Measurements from ENCODE around the gene ZSWIM8.
"Not testable (repeated sequence)": the region's sequence is repeated elsewhere in the genome, so short reads cannot be mapped to it uniquely, and the experiment has no call there.

The ZSWIM8 gene

DNA sequence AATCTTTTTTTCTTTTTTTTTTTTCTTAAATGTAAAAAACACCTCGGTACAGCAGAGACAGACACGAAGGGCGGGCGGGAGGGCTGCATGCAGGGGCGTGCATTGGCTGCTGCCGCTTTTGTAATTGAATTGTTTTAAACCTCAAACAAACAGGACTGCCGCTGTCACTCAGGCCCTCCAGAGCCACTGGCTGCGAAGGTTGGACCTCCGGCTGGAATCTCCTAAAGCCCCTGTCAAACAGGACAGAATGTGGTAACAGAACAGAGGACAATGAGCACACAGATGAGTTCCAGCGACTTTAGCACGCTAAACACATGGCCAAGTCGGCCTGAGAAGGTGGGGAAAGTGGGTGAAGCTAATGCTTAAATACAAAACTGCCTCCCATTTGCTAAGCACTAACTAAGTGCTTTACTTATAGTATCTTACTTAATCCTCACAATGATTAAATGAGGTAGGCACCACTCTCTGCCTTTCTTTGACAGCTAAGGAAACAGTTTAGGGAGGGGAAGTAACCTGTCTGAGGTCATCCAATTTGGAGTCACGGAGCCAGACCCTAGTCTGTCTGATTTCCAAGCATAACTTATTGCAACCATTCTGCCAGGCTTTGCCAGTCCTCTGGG, 29.0 kb downstream of the ZSWIM8 start:
- DNase-seq (ENCODE audit: low read depth), result no peak

DNA sequence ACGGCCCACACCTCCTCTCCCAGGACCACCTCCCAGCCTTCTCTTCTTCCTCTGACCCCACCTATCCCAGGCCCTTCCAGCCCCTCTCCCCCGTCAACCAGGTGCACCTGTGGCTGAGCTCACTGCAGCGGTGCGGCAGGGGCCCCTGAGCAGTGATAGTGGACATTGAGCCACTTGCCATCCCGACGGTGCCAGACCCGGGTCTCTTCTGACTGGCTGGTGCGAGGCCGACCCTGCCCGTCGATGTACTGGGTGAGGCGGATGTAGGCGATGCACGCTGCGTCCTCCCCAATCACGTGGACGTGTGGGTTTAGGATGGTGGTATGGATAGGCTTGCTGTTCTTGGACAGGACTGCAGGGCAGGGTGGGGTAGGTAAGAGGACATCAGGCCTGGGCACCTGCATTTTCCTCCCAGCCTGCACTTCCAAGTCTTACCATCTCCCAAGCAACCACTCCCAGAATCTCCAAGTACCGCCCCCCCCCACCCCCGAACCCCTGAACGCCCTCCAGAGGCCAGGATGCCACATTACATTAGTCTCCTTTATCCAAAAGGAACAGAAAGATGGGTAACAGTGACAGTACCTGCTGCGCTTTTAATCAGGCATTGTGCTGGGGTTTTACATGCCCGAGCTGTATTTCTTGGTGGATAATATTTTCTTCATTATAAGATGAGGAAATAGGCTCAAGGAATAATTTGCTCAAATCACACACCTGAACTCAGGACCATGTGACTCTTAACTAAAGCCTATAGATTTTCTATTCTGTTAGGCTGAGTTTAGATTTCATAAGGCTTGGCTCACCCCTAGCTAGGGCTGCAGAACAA, 29.7 kb downstream of the ZSWIM8 start:
- no peak for DNase-seq (ENCODE audit: low read depth)

DNA sequence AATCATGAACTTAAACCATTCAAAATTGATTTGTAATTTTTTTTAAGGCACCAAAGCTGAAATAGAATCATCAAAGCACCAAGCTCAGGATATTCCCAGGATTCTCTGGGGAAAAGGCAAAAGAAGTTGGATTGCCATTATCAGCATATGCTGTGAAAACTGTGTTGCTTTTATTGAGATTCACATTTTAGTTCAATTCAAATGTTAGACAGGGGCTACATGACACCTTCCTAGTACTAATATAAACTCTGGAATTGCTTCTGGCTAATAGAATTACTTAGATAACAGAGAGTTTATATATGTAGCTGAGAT, 30.3 kb downstream of the ZSWIM8 start:
- DNase-seq (ENCODE audit: low read depth), result no peak

DNA sequence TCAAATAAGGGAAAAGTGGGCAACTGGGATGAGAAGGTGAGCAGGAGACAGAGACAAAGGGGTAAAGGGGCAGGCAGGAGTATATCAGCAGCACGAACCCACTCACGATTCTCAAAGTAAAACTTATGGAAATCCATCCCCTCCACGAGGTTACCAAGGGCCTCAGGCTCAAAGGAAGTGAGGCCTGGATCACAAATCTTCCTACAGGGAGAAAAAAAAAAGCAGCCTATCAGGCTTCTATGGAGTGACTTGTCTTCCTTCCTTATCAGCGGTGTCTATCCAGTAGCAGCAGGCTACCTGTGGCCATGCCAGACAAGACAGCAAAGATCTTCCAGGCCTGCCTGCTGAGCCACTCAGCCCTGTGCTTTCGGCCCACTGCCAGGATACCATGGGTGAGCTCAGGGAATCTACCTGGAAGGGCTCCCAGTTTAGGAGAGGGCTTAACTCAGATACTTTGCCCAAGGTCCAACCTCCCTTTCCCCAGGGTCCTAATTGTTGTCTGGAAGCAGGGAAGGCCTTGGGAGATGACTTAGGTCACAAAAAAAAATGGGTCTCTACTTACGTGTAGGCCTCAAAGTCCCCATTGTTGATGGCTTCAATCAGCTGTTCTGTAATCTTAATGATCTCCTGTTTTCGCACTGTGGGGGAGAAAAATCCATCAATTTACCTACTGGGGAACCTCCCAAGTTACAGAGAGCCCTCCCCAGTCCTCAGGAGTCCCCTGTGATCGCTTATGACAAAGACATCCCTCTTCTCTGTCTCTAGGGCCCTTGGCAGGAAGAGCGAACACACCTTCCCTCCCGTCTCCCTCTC, 31.7 kb downstream of the ZSWIM8 start:
- no peak for DNase-seq (ENCODE audit: low read depth)

DNA sequence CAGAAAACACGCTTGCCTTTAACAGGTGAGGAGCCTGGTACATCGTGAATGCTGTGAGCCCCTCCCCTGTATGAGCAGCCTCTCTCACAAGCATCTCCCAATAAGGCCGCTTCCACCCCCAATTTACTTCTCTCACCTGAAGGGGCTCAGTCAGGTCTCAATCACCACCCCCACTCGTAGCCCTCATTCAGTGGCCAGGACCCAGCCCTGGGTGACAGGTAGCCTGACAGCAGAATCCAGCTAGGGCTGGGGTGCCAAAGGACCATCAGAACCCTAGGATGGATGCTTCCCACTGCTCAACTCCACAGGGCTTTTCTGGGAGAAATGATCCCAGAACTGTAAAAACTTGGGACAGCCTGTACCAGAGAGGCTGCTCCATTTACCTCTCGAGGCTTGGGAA, 32.4 kb downstream of the ZSWIM8 start:
- DNase-seq (ENCODE audit: low read depth), result no peak

DNA sequence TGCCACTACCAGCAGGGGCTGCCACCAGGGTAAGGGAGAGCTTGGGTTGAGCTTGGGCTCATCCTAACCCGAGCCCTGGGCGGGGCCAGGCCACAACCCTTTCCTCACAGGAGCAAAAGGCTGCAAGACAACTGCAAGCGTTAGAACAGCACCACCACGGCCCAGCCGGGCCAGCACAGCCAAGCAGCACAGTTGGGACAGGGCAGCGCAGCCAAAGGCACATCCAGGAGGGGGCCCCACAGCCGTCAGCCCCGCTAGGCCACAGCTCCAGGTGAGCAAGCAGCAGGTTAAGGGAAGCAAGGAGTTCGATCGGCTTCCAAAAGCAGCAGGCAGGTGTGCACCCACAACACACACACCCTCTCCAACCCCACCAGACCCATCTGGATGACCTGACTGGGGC, 33.0 kb downstream of the ZSWIM8 start:
- DNase-seq (ENCODE audit: low read depth), result no peak

DNA sequence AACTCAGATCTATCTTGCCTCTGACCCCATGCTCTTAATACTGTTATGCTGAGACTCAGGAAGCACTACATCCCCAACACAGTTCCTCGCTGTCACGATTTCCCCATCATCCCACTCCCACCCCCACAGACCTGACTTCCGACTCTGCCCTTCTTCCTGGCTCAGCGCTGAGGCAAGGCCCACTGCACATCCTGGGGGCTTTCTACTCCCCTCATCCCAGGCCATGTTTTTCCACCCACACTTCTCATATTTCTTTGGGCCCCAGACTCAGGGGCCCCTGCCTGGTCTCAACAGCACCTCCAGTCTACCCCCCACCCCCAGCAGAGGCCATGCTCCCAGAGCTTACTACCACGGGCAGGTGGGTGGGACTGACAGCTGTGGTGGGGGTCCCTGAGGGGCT, 33.7 kb downstream of the ZSWIM8 start:
- no peak for DNase-seq (ENCODE audit: low read depth)

DNA sequence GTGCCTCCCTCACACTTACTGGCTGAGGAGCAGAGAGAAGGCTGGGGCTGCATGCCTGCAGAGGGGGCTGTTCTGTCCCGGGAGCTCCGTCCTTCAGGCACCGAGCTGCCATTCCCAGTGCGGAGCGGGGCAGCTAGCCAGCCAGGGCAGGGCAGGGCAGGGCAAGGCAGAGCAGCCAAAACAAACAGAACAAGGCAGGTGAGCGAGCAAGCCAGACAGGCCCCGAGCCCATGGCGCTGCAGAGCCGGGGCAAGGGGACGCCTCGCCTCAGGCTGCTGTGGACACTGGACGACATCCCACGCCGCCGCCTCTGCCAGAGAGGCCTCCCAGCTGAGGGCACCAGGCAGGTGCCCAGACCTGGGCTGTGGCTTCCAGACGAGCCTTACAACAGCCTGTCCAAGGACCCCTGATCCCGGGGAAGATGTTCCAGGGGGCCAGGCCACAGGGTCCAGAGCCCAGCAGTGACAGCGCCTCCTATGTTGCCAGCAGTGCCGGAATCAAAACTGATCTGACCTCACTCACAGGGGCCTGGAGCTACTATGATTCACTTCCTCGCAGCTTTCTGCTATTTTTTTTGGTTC, 34.2 kb downstream of the ZSWIM8 start:
- no peak for DNase-seq (ENCODE audit: low read depth)

DNA sequence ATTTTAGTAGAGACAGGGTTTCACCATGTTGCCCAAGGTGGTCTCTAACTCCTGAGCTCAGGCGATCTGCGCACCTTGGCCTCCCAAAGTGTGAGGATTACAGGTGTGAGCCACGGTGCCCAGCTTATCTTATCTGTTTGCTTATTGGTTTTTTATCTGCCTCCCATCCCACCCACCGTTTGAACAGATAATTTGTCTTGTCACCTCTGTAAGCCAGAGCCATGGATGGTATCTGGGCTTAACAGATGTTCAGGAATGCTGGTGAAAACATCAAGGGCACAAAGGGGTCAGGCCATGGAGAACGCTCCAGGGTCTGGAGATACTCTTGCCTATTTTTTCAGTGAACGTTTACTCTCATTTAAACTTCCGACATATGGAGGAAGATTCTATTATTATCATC, 38.0 kb downstream of the ZSWIM8 start:
- no peak for DNase-seq (ENCODE audit: low read depth)

DNA sequence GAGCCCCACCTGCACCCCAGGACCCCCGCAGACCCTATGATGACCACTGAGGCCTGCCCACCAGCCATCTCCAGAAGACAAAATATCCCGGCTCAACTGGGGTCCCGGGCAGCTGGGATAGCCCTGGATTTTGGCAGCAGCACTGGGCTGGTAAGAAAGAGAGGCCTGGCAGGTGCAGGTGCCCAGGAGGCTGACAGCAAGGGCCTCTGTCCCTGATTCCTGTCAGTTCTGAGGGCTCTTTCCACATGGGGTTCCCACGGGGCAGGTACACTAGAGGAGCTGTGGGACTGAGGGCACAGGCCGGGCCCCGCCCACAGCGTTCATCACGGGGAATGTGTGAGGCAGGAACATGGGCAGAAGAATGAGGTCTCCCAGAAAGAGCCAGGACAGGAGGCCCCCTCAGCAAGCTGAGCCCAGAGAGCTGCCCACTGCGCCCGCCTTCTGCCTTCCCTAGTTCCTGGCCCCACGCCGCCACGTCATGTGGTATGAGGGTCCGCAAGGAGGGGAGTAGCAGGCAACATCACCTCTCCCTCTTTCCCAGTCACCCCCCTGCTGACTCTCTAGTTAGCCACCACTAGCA, 38.8 kb downstream of the ZSWIM8 start:
- DNase-seq (ENCODE audit: low read depth), result no peak

DNA sequence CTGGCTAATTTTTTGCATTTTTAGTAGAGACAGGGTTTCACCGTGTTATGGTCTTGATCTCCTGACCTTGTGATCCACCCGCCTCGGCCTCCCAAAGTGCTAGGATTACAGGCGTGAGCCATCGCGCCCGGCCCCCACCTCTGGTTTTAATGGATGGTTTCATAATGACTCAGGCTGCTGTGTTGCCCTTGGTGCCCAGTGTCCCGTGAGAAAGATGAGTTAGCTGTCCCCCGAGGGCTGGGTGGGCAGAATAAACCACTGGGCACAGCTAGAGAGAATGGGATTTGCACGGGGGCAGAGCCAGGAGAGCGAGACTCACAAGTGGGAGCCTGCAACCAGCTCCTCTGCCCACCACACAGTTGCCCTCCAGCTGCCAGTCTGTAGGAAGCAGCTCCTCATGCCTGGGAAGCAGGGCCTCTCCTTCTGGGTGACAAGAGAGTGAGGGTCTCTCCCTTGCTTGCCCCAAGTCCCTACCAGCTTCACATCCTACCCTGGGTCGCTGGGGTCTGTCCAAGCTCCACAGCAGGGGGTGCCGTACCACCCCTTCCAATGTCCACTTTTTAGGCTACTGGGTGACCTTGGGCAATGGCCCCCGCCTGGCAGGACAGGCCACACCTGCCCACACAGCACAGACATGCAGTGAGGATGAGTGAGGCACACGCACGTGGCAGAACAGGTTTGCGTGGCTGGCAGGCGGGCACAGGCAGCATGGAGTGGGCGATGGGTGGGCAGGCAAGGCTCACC, 42.1 kb downstream of the ZSWIM8 start:
- DNase-seq (ENCODE audit: low read depth), result no peak

DNA sequence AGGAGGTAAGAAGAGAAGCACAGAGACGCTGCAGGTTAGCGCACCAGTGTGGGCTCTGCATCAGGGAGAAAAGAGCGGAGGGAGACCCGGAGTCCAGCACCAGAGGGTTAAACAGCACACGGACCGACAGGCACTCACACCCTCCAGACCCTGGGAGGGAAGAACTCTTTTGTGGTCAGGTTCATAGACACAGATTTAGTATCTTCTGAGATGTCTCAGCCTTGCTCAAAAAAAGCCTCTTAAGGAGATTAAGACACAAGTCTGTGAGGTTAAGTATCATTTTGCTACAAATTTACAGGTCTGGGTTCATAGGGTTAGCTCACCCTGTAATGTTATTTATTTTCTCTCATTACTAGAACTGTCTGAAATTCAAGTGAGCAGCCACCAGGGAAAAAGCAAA, 42.8 kb downstream of the ZSWIM8 start:
- DNase-seq (ENCODE audit: low read depth), result no peak

DNA sequence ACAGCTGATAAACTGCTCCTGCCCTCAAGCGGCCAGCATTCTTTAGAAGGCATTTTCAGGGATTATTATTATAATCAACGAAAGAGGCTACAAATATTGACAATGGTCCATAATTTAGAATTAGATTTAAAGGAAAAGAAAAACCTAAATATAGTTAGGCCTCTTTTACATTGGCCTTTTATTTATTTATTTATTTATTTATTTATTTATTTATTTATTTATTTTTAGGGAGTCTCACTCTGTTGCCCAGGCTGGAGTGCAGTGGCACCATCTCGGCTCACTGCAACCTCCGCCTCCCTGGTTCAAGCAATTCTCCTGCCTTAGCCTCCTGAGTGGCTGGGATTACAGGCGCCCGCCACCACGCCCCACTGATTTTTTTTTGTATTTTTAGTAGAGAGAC, 43.7 kb downstream of the ZSWIM8 start:
- DNase-seq (ENCODE audit: low read depth), result not testable (repeated sequence)

DNA sequence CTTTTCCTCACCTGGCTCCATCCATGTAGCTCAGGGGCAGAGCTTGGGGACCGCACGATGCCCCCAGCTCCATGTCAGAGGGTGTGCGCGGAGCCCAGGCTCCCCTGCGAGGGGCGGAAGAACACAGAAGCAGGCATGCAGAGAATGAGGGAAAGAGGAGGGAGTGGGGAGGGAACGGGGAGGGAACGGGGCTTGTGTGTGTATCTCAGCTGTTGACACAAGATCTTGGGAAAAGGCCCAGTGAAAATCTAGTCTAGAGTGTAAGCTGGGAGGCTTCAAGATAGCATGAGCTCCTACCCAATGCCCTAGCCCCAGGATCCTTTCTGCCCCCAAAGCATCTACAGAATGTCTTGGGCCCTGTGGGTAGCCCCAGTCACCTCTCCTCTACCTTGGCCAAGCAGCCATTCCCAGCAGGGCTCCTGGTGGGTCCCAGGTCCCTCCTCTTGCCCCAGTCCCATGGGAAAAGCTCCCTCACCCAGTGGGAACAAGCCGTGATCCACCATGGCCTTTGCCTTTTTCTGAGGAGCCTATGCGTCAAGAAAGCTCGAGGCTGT, 51.1 kb downstream of the ZSWIM8 start:
- no peak for DNase-seq (ENCODE audit: low read depth)

DNA sequence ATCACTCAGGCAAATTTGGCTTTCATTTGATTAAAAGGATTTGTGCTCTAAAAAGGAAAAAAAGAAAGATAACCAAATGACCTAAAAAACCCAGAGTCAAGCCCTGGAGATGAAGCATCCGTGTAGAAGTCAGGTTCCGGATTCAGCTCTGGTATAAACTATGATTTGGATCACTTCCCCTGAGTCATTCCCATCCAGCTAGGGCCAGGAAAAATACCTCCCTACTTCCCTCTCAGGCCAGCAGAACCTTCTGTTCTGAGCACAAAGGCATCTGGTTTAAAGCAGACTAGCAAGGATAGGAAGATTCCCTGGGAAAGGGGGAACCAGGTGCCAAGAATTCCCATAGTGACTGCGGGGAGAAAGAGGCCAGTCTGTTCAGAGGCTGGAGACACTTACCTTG, 51.7 kb downstream of the ZSWIM8 start:
- DNase-seq (ENCODE audit: low read depth), result peak; percentile 50

DNA sequence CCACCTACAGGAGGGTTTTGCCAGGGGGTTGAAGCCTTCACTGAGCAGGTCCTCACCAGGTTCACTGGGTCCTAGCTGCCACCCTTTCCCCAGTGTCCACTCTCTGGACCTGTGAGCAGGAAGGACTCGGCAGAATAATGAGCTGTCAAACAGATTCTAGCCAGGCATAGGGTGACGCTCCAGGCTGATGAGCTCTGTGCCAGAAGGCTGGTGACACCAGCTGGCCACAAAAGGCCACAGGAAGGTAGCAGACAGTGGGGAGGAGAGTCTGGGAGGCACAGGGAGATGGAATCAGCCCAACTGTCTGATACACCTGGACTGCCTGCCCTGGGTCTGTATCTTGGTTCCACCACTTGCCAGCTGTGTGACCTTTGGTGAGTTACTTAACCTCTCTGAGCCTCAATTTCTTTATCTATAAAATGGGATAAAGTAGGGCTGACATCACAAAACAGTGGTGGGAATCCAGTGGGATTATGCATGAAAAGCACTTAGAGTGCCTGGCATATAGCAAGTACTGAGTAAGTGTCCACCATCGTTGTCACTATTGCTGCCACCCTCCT, 52.7 kb downstream of the ZSWIM8 start:
- DNase-seq (ENCODE audit: low read depth), result no peak

DNA sequence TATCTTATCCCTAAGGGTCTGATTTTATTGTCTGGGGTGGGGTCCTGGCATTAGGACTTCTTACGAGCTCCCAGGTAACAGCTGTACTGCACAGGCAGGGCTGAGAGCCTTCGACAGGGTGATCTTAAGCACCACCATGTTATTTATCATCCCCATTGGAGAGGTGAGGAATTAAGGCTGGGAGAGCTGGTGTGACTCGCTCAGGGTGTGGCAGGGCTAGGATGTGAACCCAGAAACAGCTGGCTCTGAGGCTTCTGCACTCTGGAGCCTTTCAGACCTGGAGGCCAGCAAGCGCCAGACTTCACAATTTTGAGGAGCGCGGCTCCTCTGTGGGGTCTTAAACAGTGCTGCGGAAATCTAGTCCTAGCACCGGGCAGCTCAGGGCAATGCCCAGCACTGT, 53.4 kb downstream of the ZSWIM8 start:
- DNase-seq (ENCODE audit: low read depth), result no peak

DNA sequence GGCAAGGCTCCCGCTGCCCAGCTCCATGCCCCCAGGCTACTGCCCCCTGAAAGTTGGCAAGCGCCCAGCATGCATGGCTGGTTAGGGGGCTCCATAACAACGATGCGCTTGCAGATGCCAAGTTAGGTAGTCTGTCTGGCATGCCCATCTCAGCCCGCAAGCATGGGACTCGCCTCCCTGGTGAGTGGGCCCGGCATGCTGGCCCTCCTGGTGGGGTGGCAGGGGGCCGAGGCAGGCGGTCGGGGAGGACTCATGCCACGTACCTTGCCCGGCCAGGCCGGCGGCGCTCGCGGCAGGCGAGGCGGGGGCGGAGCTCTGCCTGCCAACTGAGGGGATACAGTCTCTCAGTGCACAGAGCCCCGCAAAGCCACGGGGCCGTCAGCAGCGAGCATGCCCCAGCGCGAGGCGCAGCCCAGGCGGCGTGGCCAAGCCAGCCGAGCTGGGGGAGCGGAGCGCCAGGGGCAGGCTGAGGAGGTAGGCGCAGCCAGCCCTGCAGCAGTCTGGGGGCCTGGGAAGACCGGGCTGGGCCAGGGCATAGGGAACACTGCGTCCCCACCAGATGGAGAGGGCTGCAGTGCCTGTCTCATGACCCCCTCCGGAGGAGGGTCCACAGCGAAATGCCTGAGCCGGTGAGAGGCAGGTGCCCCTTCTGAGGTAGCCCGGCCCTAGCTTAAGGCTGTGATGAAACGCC, 54.0 kb downstream of the ZSWIM8 start:
- no peak for DNase-seq (ENCODE audit: low read depth)

DNA sequence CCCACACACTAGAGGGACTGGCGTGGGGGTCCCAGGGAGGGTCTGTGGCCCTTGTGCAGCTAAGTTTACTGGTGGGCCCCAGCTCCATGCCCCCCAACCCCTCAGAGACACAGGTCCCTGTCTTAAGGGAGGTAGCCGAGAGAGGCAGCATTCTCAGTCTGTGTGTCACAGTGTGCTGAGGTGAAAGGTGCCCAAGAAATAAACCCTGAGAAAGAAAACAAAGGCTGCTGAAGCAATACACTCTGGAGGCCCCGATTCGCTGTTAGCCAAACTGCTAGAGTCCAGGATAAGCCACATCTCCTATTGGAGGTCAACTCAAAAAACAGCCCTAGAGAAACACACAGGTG, 54.6 kb downstream of the ZSWIM8 start:
- DNase-seq (ENCODE audit: low read depth), result no peak

DNA sequence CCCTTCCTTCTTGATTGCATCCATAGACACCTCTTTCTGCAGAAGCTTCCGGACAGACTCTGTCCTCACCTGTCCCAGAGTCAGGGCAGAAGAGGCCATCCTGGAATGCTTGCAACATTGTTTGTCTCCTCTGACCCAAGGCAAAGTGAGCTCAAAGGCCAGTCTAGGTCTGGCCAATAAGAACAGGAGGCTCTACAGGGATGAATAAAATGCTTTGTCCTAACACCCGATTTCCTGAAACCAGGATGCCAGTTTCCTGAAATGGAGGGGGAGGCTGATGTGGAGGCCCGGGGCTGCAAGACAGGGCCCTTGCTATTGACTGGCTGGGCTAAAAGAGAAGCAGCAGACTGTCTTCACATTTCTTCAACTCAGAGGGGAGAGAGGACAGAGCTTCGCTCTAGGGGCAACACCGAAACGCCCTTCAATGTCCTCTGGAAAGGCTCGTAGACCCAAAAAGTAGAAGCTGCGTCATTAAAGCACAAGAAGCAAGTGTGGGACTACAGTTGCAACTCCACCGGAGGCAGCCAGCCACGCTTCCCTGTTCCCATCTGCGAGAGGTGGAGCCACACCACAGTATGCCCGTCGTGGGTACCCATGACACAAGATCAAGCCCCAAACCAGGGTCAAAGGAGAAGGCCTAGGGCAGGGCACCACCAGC, 55.1 kb downstream of the ZSWIM8 start:
- DNase-seq (ENCODE audit: low read depth), result no peak

Data from stromal cell of bone marrow (primary cell).